HG03378 (cell line): ENCODE results near the gene PRKCZ.

ENCODE experiments used
- ATAC-seq: cut with Tn5 transposase; IDR thresholded peaks from one replicate; pipeline ENCODE4 v1.9.1; 2021; ENCODE audit warnings: mild to moderate bottlenecking, moderate library complexity; ENCODE audit not compliant: unreplicated experiment

The PRKCZ gene

GRCh38 chr1:2201062-2201461 is 150.9 kb downstream of the PRKCZ start:
- ATAC-seq, result no peak

- no peak for ATAC-seq
Measured at GRCh38 chr1:2202008-2202575, 151.9 kb downstream of the PRKCZ start.

DNA sequence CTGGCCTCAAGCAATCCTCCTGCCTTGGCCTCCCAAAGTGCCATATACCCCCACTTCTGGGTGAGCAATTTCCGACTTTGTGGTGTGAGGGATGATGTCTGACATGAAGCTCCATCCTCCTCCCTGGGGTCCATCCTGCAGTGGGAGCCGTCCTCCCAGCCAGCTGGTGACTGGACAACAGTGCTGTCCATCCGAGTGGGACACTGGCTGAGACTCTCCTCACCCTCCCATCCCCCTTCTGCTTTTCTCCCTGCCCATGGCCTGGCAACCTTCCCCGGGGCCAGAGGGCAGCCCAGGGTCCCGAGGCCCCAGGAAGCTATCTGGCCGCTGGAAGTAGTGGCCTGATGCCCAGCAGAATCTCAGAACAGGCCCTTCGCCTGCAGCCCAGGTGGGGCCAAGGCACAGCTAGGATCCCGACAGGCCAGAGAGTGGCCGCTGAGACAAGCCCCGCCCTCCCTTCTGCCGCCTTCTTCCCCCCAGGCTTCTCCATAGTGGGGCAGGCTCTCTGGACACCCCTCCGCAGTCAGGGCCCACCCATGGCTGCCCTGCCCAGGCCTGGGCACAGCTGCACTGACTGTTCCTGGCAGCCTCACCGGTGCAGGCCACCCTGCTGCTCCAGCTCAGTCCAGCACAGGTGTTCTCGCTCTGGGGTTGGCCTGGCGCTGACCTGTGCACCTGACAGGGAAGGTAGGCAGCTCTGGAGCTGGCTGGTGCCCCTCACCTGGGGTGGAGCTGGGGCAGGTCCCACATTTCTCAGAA is 152.8 kb downstream of the PRKCZ start:
- ATAC-seq, result no peak

- no peak for ATAC-seq
Measured at GRCh38 chr1:2203671-2204414, 153.6 kb downstream of the PRKCZ start.

DNA sequence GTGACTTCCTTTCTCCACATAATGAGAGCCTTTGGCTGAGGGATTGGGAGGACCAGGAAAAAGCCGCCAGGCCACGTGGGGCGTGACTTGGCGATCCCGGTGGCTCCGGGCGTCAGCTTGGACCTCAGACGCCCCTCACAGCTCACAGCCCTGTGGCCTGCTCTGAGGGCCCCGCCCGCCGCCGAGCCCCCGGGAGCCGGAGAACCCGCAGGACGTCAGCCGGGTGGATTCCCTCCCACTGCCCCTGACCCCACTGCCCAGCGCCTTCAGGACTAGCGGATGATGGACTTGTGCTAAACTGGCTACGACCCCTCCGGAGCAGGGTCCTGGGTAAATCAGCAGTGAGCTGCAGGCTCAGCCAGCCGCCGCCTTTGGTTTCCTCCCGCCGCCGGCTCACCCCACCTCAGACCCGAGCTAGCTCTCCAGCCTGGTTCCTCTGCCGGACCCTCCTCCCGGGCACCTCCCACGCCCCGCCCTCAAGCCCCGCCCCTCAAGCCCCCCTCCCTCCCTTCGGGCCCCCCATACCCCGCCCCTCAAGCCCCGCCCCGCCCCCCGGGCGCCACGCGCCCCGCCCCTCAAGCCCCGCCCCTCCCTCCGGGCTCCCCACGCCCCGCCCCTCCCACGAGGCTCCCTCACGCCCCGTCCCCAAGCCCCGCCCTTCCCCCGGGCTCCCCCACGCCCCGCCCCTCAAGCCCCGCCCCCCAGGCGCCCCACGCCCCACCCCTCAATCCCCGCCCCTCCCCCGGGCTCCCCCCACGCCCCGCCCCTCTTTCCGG is 154.4 kb downstream of the PRKCZ start:
- no peak for ATAC-seq

DNA sequence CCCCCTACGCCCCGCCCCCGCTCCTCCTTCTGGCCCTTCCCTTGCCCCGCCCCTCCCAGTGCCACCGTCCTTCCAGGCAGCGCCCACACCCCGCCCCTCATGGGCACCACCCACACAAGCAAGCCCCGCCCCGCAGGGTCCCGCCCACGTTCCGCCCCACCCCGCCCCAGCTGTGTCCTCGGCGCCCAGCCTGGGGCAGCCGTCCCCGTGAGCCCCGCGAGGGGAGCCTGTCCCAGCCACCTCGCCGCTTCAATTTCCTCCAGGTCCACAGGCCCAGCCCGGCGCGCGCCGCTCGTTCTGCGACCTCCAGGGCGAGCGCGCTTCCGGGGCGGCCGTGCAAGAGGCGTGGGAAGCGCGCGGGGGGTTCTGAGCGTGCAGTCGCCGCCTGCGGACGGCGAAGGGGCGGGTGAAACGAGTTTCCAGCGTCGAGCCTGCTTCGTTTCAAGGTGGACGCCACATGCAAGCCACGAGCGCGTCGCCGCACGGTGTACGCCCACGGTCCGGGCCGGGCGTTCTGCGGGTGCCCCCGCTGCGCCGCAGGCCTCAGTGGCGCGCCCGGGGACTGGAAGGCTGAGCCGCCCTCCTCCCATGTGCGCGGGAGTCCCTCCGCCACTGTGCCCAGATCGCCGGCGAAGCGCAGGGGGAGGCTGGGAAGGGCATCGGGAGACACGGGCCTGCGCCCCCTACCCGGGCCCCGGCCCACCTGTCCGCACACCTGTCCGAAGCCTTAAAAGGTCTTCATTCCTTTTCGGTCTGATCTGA is 155.2 kb downstream of the PRKCZ start:
- no peak for ATAC-seq

GRCh38 chr1:2206813-2207487 is 156.7 kb downstream of the PRKCZ start:
- ATAC-seq, result no peak

- ATAC-seq, result no peak
Measured at GRCh38 chr1:2208309-2209239, 158.4 kb downstream of the PRKCZ start.

DNA sequence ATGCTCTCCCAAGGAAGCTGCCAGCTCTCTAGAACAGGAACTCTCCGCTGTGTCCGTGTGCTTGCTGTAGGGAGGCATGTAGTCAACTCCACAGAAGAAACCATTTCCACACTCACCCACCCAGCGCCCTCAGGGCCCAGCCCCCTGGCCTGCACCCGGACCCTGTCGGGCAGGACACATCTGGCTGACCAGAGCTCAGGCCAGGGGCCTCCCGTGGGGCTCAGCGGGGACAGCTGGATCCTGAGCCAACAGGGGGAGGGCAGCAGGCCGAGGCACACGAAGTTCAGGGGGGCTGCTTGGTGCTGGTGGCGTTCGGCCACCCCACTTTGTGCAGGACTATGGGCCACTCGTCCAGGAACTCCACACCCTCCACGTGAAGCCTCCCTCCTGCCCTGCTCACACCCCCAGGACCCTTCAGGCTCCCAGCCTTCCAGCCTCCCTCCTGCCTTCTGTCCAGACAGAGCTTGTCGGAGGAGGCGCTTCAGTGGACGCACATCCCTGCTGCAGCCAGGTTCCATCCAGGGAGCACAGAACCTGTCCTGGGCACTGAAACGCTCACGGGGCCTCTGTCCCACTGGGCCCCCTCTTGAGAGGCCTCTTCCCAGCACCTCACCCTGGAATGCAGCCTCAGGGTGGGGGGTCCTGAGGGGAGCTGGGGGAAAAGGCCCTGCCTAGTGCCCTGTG is 159.3 kb downstream of the PRKCZ start:
- ATAC-seq, result no peak

DNA sequence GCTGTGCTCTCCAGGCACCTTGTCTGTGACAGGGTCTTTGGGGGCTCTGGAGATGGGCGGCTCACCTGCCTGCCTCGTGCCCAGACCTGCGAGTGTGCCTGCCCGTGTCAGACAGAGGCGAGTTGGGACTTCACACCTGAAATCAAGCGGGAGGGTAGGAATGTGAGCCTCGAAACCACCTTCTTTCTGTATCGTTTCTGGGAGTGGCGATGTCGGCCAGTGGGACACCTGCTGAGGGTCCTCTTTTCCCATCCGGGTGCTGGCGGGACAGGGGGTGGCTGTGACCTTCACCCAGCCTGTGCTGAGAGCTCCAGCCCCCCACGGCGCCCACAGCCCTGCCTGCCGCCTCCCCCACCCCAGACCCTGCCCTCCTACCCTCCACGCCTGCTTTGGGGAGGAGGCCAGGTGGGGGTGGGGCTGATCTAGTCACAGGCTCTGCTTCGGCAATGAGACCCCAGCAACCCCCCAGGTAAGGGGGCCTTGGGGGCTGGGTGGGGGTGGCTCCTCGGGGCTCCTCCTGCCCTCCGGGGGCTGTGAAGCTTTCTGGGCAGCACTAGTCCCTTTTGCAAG is 160.0 kb downstream of the PRKCZ start:
- ATAC-seq, result no peak

DNA sequence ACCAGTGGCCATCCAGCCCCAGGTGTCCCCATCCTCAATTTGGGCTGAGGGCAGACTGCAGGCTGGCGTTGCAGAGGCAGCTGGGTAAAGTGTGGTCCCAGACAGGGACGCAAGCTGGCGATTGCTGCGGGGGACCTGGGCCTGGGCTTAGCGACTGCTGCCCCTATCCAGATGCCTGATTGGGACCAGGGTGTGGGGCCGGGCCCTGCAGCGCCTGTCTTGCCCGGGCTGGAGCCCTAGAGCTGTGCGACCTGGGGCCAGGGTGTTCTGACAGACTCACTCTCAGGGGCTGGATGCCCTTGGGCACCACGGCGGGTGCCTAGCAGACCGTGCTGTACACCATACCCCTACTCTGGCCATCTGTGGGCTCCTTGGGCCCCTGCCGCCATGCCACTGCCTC is 160.6 kb downstream of the PRKCZ start:
- no peak for ATAC-seq

DNA sequence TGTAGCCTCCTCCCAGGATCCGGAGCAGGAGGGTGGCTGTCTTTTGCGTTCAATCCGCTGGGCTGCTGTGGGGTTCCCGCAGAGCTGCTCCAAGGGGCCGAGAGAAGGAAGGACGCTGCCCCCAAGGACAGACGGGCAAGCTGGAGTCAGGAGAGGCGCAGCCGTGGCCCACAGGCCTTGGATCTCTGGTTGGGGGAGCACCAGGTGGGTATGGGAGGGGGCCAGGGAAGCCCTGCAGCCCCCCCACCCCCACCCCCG is 162.0 kb downstream of the PRKCZ start:
- no peak for ATAC-seq

DNA sequence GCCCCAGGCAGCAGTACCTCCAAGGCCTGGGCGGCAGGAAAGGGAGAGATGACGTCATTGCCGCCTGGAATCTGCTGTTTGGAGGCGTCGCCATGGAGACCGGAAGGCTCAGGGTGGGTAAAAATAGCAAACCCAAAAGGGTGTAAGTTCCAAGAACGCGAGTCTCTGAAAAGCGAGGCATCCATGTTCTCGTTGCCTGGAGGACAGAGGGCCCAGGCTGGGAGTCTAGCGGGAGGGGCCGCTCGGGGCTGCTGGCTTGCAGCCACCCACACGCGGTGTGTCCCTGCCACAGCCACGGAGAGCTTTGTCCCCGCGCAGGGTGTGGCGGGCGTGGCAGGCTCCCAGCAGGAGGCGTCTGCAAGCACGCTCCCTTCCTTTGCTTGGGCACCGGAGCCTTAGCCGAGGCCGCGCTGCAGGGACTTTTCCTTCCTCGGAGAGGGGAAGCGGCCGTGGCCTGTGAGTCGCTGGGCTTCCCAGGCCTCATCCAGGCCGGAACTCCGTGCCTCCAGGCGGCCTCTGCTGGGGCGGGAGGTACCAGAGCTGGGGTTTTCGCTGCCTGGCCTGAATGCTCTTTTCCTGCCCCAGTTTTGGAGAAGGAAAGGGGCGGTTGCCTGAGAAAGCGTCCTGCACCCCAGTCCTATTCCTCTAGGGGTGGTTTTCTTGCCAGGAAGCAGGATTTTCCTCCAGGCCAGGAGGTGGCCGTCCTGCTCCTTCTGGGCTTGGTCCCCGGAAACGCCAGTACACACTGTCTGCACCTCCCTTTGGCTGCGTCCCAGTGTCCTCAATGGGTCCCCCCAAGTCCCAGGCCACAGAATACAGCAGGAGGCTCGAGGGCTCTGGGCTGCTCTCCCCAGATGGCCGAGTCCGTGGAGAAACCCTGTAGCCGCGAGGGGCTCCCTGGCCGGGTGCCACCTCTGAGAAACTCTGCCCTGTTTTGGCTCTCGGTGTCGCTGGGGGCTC is 162.6 kb downstream of the PRKCZ start:
- ATAC-seq, result no peak

DNA sequence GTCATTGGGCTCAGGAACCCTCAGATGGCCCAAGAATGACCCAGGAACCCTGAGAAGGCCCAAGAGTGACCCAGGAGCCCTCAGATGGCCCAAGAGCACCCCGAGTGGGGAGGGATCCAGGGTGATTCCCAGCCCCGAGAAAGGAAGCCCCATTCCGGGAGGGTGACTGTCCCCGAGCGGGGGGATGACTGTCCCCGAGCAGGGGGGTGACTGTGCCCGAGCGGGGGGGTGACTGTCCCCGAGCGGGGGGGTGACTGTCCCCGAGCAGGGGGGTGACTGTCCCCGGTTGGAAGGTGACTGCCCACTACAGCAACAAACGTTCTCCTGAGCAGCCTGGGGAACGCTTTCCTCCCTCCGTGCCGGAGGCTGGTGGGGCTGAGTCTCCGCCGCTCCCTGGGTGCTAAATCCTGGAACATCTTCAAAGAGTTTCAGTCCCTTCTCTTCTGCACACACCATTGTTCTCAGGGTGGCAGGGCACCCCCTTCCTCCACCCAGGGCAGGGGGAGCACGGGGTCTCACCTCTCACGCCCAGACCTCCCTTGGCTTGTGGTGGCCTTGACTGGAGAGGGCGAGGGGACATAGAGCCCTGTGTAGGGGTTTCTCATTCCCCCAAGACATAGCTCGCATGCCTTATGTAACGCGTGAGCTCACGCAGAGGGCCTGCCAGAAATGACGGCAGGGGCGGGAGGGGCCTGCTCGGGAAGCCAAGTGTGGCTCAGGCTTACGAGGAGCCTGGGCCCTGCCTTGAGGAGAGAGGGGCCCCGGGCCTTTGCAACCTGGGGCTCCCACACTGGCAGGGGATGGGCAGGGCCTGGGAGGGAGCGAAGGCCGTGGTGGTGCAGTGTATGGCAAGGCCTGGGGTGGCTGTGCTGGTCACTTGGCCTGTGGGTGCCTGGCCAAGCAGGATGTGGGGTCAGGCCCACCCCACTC is 163.6 kb downstream of the PRKCZ start:
- ATAC-seq, result no peak

DNA sequence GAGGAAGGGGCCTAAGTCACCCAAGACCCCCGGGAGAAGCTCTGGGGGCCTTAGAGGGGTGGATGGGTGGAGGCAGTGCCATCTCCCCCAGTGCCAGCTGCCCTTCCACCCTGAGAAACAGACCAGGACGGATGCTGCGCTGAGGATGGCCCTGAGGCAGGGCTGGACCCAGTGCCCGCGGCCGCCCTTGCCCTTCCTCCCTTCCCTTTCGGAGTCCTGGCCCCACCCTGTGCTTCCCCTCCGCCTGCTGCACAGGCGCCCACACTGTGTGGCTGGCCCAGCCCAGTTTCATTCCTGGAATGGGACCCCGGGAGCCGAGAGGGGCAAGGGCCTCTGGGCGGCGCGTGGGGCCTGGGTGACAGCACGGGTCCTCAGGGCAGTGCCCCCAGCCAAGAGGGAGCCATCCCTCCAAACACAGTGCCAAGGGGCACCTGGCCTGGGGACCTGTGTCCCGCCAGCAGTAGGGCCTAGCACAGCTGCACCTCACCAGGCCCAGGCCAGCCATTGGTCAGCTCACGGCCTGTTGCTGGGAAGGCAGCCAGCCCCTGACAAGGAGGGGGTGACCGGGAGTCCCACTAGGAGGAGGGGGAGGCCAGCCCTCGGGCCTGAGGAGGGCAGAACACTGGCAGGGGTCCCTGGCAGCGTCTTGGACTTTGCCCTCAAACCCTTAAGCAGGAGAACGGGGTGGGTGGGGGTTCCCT is 164.5 kb downstream of the PRKCZ start:
- no peak for ATAC-seq

GRCh38 chr1:2215329-2215728 is 165.1 kb downstream of the PRKCZ start:
- no peak for ATAC-seq
